ENCODE measurements around the gene SPATA6L.

- TF ChIP-seq CTCF (conservative IDR thresholded peaks at IDR 0.05) (no peak), EZH2 (IDR thresholded peaks at IDR 0.05; ENCODE audit: low read depth) (no peak)
Measured at GRCh38 chr9:4553951-4554381, 112.3 kb downstream of the SPATA6L start.
